Activated CD4-positive, alpha-beta T cell treated with anti-CD3 and anti-CD28 coated beads, Interleukin-2, amount 10 ng/mL, durations not matched to agents 7 days and 5 days (primary cell): ENCODE results near the gene AMT. TPM values are rescaled to one million over a fixed set of nuclear protein-coding genes. Genes with fewer than 3 reads are reported as not detected.
A peak's percentile ranks its signal among the peaks of the same experiment; 100 is the strongest.
"Not testable (repeated sequence)": the region's sequence is repeated elsewhere in the genome, so short reads cannot be mapped to it uniquely, and the experiment has no call there.

ENCODE experiments used
- CTCF ChIA-PET: fragments of 350-600 bp; sonication (Branson Sonifier 250); formaldehyde crosslinking; loops from one replicate; lab custom pipeline; 2021; ENCODE audit warnings: antibody characterized with exemption; lab: Charles Lee
- POLR2A ChIA-PET: fragments of 350-600 bp; sonication (Branson Sonifier 250); formaldehyde crosslinking; loops from one replicate; lab custom pipeline; 2021; ENCODE audit warnings: antibody characterized with exemption; lab: Charles Lee
- DNase-seq: peaks from one replicate; pipeline ENCODE4 v3.0.0-alpha.2; 2020
- H3K27ac Mint-ChIP-seq: one replicate; pipeline ENCODE4 v1.8.0; 2021; ENCODE audit warnings: mild to moderate bottlenecking, moderate library complexity, mixed read lengths
- H3K27me3 Mint-ChIP-seq: one replicate; pipeline ENCODE4 v1.8.0; 2021; ENCODE audit warnings: mixed read lengths
- H3K36me3 Mint-ChIP-seq: one replicate; pipeline ENCODE4 v1.8.0; 2021; ENCODE audit warnings: low read depth, mixed read lengths
- H3K4me1 Mint-ChIP-seq: one replicate; pipeline ENCODE4 v1.8.0; 2021; ENCODE audit warnings: mixed read lengths
- H3K4me3 Mint-ChIP-seq: one replicate; pipeline ENCODE4 v1.8.0; 2021; ENCODE audit warnings: mild to moderate bottlenecking, moderate library complexity, mixed read lengths
- H3K9me3 Mint-ChIP-seq: one replicate; pipeline ENCODE4 v1.8.0; 2021; ENCODE audit warnings: mixed read lengths
- total RNA-seq, 2 experiments: library from RNA; stranded (reverse); gene quantifications; one replicate each; pipeline ENCODE4 v1.2.3, GENCODE V29; 2021

AMT gene
- total RNA-seq, 2 experiments from 2014 or later = 6.2 to 6.3 TPM

DNA sequence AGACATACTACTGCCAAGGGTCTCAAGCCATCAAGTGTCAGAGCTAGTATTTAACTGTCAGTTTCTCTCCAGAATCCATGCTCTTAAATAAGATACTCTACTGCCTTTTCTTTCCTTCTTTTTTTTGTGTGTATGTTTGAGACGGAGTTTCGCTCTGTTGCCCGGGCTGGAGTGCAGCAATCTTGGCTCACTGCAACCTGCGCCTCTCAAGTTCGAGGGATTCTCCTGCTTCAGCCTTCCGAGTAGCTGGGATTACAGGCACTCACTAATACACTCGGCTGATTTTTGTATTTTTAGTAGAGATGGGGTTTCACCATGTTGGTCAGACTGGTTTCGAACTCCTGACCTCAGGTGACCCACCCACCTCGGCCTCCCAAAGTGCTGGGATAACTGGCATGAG is 16.7 kb downstream of the AMT start:
- Mint-ChIP-seq H3K4me1 (peaks cover 50% of the 10 kb centered on the region), H3K36me3 (peaks cover 35% of the 10 kb centered on the region)
- H3K4me3 Mint-ChIP-seq, H3K9me3 Mint-ChIP-seq, POLR2A ChIA-PET, DNase-seq, H3K27ac Mint-ChIP-seq, H3K27me3 Mint-ChIP-seq: not testable (repeated sequence)
- CTCF ChIA-PET = interaction anchor here (0.6 to 1.0 kb wide), 3 partner anchors 10 to 1934 kb away, joined by 3 to 5 read pairs (median 4); partner anchors contain the start of gene USP4

DNA sequence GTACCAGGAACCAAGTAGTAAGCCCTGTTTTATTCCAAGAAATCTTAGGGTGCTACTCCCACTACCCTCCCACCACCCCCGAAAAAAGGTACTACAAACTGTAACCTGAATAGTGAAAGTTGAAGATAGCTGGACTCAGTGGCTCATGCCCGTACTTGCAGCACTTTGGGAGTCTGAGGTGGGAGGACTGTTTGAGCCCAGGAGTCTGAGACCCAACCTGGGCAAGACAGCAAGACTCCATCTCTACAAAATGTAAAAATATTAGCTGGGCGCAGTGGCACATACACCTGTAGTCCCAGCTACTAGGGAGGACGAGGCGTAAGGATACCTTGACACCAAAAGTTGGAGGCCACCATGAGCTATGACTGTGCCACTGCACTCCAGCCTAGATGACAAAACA is 18.4 kb downstream of the AMT start:
- Mint-ChIP-seq H3K9me3 (no peaks in the 10 kb centered on the region), H3K27ac (no peak overlapping the region), H3K27me3 (no peaks in the 10 kb centered on the region), H3K4me1 (peaks cover 48% of the 10 kb centered on the region), H3K36me3 (peaks cover 30% of the 10 kb centered on the region), H3K4me3 (no peak overlapping the region)
- ChIA-PET CTCF (interaction anchor here (0.9 to 2.0 kb wide), 2 partner anchors 12 to 62 kb away, joined by 5 read pairs; no protein-coding TSS in a partner anchor), POLR2A (interaction anchor here (0.6 kb wide), 1 partner anchor 11 kb away, joined by 4 read pairs; no protein-coding TSS in a partner anchor)
- no peak for DNase-seq

GRCh38 chr3:49401766-49402165 is 20.5 kb downstream of the AMT start:
- H3K4me3 Mint-ChIP-seq = no peak overlapping the region
- peaks cover 46% of the 10 kb centered on the region for H3K4me1 Mint-ChIP-seq
- ChIA-PET POLR2A (no interaction called here), CTCF (interaction anchor here (1.4 kb wide), 1 partner anchor 10 kb away, joined by 3 read pairs; the partner anchor contains the start of genes RHOA and TCTA)
- peaks cover 35% of the 10 kb centered on the region for H3K36me3 Mint-ChIP-seq
- DNase-seq = no peak
- no peak overlapping the region for H3K27ac Mint-ChIP-seq
- no peaks in the 10 kb centered on the region for H3K27me3 Mint-ChIP-seq
- H3K9me3 Mint-ChIP-seq = no peaks in the 10 kb centered on the region

DNA sequence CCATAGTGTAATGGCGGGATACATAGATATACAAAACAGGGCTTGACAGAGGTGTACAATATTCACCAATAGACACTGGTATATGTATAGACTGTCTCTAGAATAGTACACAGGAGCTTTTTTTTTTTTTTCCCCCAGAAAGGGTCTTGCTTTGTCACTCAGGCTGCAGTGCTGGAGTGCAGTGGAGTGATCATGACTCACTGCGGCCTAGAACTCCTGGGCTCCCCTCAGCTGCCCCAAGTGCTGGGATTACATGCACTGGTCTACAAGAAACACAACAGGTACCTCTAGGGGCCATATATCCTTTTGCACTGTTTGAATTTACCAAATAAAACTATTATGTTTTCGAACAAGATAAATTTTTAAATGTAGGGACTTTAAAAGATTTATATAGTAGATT is 22.8 kb downstream of the AMT start:
- ChIA-PET CTCF (interaction anchor here (0.7 kb wide), 1 partner anchor 430 kb away, joined by 3 read pairs; no protein-coding TSS in a partner anchor), POLR2A (no interaction called here)
- Mint-ChIP-seq H3K27me3 (no peaks in the 10 kb centered on the region), H3K36me3 (peaks cover 42% of the 10 kb centered on the region), H3K9me3 (no peaks in the 10 kb centered on the region), H3K4me3 (no peak overlapping the region), H3K4me1 (peaks cover 47% of the 10 kb centered on the region), H3K27ac (no peak overlapping the region)
- no peak for DNase-seq

- POLR2A ChIA-PET = interaction anchor here (0.5 kb wide), 1 partner anchor 480 kb away, joined by 3 read pairs; no protein-coding TSS in a partner anchor
- Mint-ChIP-seq H3K4me3 (no peak overlapping the region), H3K27ac (no peak overlapping the region), H3K9me3 (no peaks in the 10 kb centered on the region), H3K27me3 (no peaks in the 10 kb centered on the region), H3K4me1 (peaks cover 49% of the 10 kb centered on the region), H3K36me3 (peaks cover 41% of the 10 kb centered on the region)
- CTCF ChIA-PET = interaction anchor here (0.6 to 0.8 kb wide), 2 partner anchors 20 to 45 kb away, joined by 3 to 4 read pairs; no protein-coding TSS in a partner anchor
- no peak for DNase-seq
Observed at GRCh38 chr3:49397470-49397869, 24.8 kb downstream of the AMT start.

DNA sequence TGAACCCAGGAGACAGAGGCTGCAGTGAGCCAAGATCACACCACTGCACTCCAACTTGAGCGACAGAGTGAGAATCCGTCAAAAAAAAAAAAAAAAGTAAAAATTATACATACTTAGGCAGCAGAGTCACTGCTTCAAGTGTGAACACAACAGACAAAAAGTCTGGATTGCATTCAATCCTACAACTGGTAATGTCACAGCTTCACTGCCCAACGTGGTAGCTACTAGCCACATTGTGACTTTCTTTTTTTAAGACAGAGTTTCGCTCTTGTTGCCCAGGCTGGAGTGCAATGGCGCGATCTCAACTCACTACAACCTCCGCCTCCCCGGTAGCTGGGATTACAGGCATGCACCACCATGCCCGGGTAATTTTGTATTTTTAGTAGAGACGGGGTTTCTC is 31.0 kb downstream of the AMT start:
- H3K27me3 Mint-ChIP-seq, H3K27ac Mint-ChIP-seq, H3K4me3 Mint-ChIP-seq, POLR2A ChIA-PET, DNase-seq, H3K9me3 Mint-ChIP-seq, CTCF ChIA-PET: not testable (repeated sequence)
- H3K4me1 Mint-ChIP-seq = peaks cover 30% of the 10 kb centered on the region
- peaks cover 32% of the 10 kb centered on the region for H3K36me3 Mint-ChIP-seq

DNA sequence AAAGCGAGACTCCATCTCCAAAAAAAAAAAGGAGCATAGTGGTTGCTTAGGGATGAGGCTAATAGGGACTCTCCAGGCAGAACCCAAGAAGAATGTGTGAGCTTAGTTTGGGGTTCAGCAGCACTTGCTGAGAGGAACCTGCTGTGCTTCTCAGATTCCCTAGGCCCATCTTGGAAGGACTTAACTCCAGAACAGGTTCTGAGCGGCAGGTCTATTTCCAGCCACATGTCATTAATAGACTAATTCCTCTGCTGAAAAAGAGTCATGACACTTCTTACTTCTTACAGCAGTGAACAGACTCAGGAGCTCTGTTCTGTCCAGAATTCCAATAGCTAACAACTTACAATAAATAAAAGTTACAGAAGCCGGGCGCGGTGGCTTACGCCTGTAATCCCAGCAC is 33.0 kb downstream of the AMT start:
- H3K9me3 Mint-ChIP-seq = no peaks in the 10 kb centered on the region
- H3K4me1 Mint-ChIP-seq = peaks cover 27% of the 10 kb centered on the region
- no peak for DNase-seq
- CTCF ChIA-PET = interaction anchor here (0.7 to 1.6 kb wide), 4 partner anchors 14 to 382 kb away, joined by 3 to 6 read pairs (median 4); partner anchors contain the start of genes RHOA, TCTA and WDR6
- H3K27me3 Mint-ChIP-seq = no peaks in the 10 kb centered on the region
- peaks cover 17% of the 10 kb centered on the region for H3K36me3 Mint-ChIP-seq
- no peak overlapping the region for H3K4me3 Mint-ChIP-seq
- POLR2A ChIA-PET = no interaction called here
- H3K27ac Mint-ChIP-seq = no peak overlapping the region

DNA sequence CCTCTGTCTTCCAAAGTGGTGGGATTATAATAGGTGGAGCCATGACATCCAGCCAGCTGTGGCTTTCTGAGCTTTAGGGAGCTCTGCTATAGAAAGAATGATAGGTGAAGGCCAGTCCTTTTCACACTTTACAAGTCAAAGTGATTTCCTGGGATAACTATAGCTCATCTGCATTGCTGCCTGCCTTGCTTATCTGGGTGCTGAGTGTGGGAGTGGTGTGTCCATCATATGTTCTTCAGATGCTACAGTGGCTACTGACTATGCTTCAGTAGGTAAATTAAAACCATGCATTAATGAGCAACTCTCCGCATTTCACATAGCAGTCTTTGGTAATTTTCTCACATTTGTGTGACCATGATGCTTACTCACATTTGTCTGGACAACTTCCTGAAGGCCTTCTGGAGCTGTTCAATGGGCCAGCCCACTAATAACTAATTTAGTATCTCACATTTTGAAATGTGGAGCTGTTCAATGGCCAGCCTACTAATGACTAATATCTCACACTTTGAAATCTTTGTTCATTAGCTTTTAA is 33.9 kb downstream of the AMT start:
- Mint-ChIP-seq H3K4me3 (no peak overlapping the region), H3K27me3 (no peaks in the 10 kb centered on the region), H3K9me3 (no peaks in the 10 kb centered on the region), H3K27ac (no peak overlapping the region), H3K4me1 (peaks cover 31% of the 10 kb centered on the region), H3K36me3 (peaks cover 21% of the 10 kb centered on the region)
- ChIA-PET CTCF (interaction anchor here (0.6 to 1.6 kb wide), 3 partner anchors 11 to 61 kb away, joined by 3 to 6 read pairs (median 6); no protein-coding TSS in a partner anchor), POLR2A (interaction anchor here (0.5 to 0.7 kb wide), 2 partner anchors 18 to 358 kb away, joined by 3 to 8 read pairs; no protein-coding TSS in a partner anchor)
- no peak for DNase-seq

DNA sequence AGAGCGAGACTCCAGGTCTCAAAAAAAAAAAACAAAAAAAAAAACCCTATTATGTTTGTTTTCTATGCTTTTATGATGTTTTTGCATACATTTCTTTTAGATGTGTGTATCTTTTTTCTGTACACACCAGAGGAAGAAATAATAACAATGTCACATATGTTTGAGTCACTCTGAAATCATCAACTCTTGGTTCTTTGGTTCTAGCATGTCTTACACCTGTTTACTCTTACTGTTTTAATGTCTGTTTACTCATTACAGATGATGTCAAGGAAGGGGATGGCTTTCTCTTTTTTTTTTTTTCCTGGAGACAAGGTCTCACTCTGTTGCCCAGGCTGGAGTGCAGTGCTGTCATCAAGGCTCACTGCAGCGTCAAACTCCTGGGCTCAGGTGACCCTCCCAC is 34.6 kb downstream of the AMT start:
- H3K36me3 Mint-ChIP-seq = peaks cover 22% of the 10 kb centered on the region
- ChIA-PET CTCF (interaction anchor here (0.6 to 1.4 kb wide), 2 partner anchors 12 to 79 kb away, joined by 4 to 6 read pairs; no protein-coding TSS in a partner anchor), POLR2A (no interaction called here)
- H3K9me3 Mint-ChIP-seq = no peaks in the 10 kb centered on the region
- H3K4me3 Mint-ChIP-seq = no peak overlapping the region
- no peak overlapping the region for H3K27ac Mint-ChIP-seq
- DNase-seq = no peak
- no peaks in the 10 kb centered on the region for H3K27me3 Mint-ChIP-seq
- peaks cover 28% of the 10 kb centered on the region for H3K4me1 Mint-ChIP-seq

DNA sequence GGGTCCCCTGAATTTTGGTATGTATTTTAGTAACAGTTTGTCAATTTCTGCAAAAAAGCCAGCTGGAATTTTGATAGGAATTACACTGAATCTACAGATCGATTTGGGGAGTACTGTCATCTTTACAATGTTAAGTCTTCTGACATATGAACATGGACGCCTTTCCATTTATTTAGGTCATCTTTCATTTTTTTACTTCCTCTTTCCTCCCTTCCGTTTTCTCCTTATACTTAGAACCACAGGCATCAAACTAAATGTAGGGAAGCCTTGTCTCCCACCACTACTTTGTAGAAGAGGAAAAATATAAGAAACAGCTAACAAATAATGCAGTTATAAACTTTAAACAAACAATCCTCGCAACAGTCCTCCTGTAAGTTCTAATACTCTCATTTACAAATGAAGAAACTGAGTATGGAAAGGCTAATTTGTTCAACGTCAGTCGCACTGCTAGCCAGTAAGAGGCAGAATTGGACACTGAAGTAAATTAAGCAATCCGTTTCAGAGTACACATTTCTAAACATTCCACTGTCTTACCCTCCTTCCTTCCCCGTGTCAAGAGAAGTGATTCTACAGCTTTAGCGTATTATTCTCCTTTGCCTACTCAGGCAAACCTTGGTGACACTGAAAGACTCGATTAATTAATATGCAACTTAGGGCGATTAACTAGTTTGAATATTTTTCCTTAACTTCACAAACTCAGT is 36.1 kb downstream of the AMT start:
- Mint-ChIP-seq H3K27ac (no peak overlapping the region), H3K4me3 (no peak overlapping the region), H3K27me3 (no peaks in the 10 kb centered on the region), H3K9me3 (no peaks in the 10 kb centered on the region), H3K36me3 (peaks cover 20% of the 10 kb centered on the region), H3K4me1 (peaks cover 28% of the 10 kb centered on the region)
- POLR2A ChIA-PET = no interaction called here
- no peak for DNase-seq
- CTCF ChIA-PET = no interaction called here

DNA sequence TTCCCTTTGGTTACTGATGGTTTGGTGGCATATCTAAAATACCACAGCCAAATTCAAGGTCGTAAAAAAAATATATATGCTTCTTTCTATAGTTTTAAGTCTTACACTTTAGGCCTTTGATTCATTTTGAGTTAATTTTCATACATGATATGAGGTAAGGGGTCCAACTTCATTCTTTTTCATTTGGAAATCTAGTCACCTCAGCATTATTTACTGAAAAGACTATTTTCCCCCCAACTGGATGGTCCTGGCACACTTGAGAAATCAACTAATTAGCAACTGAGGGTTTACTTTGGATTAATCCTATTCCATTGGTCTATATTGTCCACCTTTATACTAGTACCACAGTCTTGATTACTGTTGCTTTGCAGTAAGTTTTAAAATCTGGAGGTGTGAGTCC is 36.7 kb downstream of the AMT start:
- Mint-ChIP-seq H3K27ac (no peak overlapping the region), H3K36me3 (peaks cover 20% of the 10 kb centered on the region), H3K4me1 (peaks cover 28% of the 10 kb centered on the region), H3K4me3 (no peak overlapping the region), H3K9me3 (no peaks in the 10 kb centered on the region), H3K27me3 (no peaks in the 10 kb centered on the region)
- ChIA-PET POLR2A (no interaction called here), CTCF (no interaction called here)
- DNase-seq = no peak

GRCh38 chr3:49383387-49383786 is 38.9 kb downstream of the AMT start:
- H3K4me3 Mint-ChIP-seq = no peak overlapping the region
- no peak for DNase-seq
- peaks cover 3% of the 10 kb centered on the region for H3K9me3 Mint-ChIP-seq
- POLR2A ChIA-PET = no interaction called here
- H3K27ac Mint-ChIP-seq = peak overlapping the region; percentile 26
- peaks cover 35% of the 10 kb centered on the region for H3K4me1 Mint-ChIP-seq
- CTCF ChIA-PET = no interaction called here
- peaks cover 28% of the 10 kb centered on the region for H3K36me3 Mint-ChIP-seq
- no peaks in the 10 kb centered on the region for H3K27me3 Mint-ChIP-seq
